Activated T-cell treated with anti-CD3 and anti-CD28 coated beads for 4 hours (primary cell): ENCODE data around the gene IMMP2L.
"Not testable (repeated sequence)": the region's sequence is repeated elsewhere in the genome, so short reads cannot be mapped to it uniquely, and the experiment has no call there.

Source experiments
- DNase-seq: peaks from one replicate; pipeline ENCODE4 v3.0.0-alpha.2; 2020

The IMMP2L gene

DNA sequence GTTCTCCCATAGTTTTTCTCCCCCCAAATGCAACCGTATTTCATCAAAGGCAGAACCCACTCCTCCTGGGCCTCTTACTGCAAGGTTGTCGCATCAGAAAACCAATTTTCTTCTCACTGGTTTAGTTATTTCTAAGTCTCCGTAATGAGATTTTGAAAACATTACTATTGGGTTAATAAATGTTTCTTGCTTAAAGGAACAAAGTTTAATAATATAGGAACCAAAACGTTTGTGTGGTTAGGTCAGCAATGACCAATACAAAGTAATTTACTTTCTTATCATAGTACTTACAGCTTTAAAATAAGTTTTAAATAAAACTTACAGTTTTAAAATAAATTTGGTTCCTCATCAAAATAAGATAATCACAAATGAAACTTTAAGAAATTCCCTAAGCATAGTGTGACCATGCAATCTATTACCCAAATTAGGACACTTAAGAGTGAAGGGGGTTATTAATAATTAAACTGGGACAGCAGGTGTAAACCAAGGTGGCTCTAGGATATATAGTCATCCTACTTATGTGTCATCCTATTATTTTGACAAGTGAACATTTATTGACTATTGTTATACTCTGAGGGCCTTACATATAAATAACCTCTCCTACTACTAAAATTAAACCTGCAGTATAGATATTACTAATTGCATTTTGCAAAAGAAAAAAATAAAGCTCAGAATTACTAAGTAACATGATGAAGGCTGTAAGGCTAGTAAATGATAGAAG is 886.7 kb downstream of the IMMP2L start:
- DNase-seq, result no peak

DNA sequence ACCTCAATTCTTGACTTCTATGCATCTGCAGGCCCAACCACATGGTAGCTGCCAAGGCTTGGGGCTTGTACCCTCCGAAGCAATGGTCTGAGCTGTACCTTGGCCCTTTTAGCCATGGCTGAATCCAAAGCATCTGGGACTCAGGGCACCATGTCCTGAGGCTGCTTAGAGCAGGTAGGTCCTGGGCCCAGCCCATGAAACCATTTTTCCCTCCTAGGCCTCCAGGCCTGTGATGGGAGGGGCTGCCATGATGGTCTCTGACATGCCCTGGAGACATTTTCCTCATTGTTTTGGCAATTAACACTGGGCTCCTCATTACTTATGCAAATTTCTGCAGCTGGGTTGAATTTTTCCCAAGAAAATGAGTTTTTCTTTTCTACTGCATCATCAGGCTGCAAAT is 889.1 kb downstream of the IMMP2L start:
- DNase-seq, result no peak

DNA sequence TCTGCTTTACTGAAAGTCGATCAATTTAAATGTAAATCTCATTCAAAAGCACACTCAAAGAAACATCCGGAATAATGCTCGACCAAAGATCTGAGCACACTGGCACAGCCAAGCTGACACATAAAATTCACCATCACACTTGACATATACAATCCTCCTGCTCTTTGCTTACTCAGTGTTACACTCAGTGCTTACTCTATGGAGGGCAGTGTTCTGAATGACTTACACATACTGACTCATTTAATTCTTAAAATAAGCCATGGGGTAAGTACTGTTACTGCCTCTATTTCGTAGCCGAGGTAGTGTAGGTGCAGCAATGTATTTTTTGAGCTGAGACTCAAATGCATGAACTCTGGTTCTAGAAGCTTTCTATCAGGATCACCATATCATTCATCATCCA is 892.9 kb downstream of the IMMP2L start:
- no peak for DNase-seq

DNA sequence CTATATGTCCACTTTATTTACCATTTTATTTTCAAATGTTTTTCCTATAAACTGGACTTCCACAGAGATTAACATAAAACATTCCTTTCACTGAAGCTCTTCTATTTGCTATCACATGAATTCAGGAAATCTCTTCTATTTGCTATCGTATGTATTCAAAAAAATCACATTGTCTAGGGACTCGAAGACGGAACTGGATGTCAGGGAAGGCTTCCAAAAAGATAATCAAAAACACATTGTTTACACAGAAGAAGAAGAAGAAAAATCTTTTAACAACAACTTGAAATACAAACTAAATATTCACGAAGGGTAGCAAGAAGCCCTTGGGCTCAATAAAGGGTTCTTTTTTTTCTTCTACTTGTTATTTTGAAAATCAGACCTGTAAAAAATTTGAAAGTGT is 897.5 kb downstream of the IMMP2L start:
- DNase-seq, result no peak

DNA sequence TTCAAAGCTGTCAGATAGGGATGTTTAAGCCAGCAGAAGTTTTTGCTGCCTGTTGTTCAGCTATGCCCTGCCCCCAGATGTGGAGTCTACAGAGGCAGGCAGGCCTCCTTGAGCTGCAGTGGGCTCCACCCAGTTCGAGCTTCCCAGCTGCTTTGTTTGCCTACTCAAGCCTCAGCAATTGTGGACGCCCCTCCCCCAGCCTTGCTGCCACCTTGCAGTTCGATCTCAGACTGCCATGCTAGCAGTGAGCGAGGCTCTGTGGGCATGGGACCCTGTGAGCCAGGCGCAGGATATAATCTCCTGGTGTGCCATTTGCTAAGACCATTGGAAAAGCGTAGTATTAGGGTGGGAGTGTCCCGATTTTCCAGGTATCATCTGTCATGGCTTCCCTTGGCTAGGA is 901.7 kb downstream of the IMMP2L start:
- DNase-seq, result not testable (repeated sequence)

DNA sequence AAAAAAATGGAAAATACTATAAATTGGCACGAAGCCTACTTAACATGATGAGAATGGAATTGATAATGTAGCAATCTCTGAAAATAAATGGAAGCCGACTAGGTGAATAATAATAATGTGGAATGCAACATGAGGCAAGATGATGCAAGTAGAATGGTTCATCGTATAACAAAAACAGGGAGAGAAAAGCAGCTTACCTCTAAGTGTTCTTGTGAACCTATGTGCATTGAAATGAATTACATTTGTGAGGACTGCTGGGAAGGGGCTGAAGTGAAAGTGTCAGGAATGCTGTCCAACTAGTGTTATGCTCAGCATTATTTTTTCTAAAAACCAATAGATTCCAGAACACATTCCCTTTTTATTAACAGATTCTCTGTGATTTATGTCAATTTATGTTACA is 912.0 kb downstream of the IMMP2L start:
- DNase-seq, result no peak

DNA sequence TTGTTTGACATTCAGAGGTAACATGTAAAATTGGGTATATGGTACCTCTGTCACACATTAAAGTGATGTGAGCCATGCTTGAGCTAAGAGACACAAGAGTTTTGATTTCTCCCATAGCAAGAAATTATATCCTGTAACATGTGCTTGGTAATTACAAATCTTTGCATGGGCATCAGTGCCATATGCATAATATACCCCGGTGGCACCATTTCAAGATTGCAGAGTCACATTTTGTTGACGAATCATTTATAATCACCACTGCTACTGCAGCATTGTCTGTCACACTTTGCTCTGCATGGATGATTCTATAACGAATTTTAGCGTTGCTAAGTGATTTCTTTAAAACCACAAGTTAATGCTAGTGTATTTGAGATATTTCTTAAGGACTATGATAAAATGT is 915.0 kb downstream of the IMMP2L start:
- DNase-seq, result no peak

DNA sequence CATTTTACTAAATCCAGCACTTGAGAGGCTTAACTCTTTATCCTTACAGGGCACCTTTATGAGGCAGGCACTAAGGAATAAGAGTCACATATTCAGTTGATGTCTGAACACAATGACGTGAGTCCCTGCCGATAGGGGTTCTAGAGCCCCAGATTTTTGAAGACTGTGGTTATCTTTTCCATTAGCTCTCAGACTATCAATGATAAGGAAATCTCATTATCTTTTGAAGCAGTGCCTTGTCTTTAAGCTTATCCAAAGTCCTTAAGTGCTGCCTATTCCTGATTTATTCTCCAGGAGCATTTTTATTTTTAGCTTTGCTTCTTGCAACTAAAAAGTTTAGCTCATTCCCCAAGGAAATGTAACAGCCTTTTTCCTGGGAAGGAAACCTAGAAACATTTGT is 915.5 kb downstream of the IMMP2L start:
- DNase-seq, result no peak

DNA sequence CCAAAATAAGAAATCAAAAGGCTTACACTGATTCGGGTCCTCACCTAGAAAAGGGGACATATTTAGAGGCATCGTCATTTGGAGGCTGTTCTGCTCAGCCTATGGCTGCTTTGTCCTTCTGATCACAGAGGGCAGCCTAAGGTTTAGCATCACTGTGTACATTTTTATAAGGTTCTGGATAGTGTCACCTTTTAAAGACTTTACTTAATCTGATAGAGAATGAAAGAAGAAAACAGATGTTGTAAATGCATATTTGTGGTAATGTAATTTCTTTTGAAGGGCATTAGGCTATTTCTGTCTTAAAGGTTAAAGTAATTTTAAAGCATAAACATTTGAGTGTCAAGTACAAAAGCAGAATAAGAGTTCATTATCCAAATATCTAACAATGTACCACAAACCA is 916.7 kb downstream of the IMMP2L start:
- DNase-seq, result no peak

DNA sequence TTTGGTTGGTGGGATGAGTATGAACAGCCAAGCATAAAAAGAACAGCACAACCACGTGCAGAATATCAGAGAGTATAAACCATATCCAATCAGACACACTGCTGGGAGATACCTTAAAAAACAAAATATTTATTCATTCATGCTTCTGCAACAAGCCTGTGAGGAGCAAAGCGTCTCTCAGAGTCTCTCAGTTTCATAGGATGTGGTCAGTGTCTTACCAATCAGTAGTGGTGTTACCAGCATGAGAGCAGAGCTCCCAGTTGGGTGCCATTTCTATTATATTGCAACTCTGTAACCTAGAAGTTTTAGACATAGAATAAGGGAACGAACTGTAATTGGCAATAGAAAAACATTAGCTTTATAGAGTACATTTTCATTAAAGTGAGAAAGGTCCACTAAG is 917.2 kb downstream of the IMMP2L start:
- DNase-seq, result no peak

DNA sequence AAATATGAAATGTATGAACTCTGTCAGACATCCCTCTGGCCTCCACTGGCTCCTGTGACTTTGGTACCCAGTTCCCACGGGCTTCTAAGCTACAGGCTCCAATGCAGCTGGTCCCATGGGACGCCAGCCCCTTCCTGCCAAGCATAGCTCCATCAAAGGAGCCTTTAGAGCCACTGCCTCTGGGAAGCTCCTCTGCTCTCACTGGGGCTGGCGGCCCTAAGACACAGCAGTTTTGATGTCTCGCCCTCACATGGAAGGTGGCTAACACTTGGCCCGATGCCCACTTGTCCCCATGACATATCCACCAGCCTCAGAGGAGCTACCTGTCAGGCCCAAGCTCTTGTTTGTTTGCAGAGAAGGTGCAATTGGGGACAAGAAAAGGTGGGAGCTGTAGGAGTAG is 925.0 kb downstream of the IMMP2L start:
- no peak for DNase-seq

DNA sequence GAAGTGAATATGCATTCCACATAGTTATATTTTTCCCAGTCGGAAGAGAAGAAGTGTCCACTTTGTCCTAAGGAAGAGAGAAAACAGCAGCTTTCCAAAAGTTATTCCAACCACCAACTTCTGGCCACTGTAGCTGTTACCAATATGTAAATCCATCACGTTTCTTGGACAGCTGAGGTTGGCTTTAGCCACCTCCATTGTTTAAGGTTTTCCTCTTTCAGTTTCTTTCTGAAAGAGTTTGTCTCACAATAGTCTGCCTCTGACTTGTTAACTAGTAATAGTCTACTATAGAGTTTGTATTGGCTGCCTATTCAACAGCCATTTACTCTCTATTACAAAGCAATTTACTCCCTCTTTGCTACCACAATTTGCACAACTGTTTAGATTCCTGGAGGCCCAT is 929.0 kb downstream of the IMMP2L start:
- DNase-seq, result no peak

DNA sequence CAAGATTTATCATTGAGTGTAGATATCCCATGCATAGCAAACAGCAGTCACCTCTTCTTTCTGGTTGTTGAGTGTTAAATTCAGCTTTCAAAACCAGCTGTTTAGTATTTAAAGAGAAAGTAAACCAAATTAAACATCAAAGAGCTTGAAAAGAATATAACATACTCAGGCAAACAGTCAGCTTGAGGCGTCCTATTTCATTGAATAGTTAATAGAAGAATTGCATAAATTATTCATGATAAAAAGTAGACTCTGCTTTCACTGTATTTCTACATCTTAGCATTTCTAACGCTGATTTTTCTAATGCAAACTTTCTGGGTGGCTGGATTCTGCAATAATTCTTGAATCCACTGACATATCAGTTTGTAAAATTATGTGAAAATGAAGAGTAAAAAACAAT is 935.9 kb downstream of the IMMP2L start:
- DNase-seq, result no peak

DNA sequence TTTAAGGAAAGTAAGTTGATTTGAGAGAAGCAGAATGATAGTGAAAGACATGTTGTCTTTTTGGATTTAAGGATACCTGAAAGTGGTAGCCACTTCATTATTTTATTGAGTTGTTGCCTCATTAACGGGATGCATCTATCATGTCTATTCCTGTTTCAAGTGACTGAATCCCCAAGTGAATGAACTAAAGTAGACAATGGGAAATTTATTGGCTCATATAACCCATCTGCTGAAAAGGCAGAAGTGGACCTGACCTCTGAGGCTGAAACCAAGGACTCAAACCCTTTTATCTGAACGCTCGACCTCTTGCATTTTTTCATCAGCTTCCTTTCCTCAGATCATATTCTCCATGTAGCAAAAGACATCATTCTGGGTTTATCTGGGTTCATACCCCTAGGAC is 937.0 kb downstream of the IMMP2L start:
- no peak for DNase-seq

DNA sequence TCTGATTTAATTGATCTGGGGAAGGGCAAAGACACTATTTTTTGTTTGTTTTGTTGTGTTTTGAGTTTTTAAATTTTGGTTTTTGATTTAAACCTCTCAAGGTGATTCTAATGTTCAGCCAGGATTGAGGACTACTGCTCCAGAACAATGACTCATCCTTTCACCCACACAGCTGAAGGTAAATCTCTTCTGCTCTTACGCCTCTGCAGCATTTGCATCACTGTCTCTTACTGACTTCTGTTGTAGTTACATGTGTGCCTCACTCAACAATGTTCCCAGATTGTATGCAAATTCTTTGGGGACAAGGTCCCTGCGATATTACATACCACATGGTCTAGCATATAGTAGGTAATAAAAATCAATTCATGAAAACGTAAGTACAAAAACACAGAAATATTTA is 938.9 kb downstream of the IMMP2L start:
- DNase-seq, result no peak

DNA sequence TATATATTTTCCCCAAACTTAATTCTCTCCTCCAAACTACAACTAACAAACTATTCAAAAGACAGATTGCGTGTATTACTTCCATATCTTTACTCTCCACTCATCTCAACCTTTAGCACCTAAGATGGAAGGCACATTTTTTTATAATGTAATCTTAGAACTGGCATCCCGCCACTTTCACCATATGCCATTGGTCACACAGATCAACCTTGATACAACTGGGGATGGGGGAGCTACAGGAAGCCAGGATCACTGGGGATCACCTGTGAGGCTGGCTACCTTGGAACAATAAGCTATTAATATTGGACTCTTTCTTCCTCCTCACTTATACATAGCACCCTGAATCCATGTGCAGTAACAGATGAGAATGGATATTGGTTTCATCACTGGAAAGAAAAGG is 941.0 kb downstream of the IMMP2L start:
- DNase-seq, result no peak

DNA sequence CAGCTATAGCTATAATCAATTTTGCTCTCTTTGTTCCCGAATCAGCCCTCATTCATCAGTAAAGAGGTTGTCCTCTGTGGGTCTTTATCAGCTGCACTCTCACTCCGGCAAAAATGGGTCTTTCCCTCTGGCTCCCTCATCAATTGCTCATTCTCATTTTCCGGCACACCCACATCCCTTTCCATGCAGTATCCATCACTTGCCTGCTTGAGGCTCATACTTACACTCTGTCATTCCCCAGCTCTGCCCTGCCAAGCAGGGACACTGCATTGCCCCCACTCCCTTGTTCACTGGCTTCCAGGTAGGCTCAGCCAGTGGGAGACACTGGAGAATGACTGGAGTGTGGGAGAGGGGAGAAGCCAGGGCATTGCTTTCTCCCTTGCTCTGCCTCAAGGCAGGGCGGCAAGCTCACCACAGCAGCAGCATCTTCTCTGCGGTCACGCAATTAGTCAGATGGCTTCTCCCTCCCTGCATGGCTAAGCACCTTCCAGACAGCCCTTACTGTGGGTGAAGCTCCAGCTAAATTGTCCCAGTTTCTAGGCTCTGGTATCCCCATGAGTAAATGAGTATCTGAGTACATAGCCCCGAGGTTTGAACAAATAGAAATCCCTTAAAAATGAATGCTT is 942.1 kb downstream of the IMMP2L start:
- DNase-seq, result no peak
